GM19452 (cell line): Measurements from ENCODE around the gene ZNF2.
"Not testable (repeated sequence)": the region's sequence is repeated elsewhere in the genome, so short reads cannot be mapped to it uniquely, and the experiment has no call there.

ENCODE experiments used
- ATAC-seq: cut with Tn5 transposase; IDR thresholded peaks from one replicate; pipeline ENCODE4 v1.9.1; 2021; ENCODE audit not compliant: unreplicated experiment

Gene ZNF2

DNA sequence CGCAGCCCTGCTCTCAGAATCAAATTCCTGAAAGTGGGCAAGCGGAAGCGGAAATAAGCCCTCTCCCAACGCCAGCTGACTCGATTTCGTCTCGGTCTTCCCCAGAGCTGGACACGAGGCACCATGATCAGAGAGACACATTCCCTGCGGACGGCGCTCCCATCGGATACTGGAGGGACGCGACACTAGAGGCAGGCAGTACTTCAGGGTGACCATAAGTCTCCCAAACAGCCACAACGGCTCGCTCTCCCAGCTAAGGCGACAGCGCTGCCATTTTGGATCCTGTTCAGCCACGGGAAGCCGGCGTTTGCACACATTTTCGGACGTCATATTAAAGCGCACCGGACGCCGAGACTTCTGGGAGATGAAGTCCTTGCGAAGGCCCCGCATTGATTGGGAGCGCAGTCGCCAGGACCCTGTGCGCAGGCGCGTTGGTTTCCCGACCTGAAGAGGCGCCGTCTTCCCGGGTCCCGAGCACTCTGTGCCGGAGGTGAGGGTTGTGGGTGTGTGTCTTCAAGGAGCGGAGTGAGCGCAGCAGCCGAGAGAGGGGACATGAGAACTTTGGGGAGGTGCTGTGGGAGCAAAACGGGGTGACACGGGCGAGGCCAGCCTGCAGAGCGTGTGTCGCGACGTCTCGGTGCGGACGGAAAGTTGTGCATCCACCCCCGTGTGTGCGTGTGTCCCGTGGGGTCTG is at the start of gene ZNF2:
Gene ZNF2 (plus strand): TSS at position 439 of the 694 bp plus-strand sequence. CDS start 10,418 bp downstream, outside the sequence.
- peak; percentile 89 for ATAC-seq

DNA sequence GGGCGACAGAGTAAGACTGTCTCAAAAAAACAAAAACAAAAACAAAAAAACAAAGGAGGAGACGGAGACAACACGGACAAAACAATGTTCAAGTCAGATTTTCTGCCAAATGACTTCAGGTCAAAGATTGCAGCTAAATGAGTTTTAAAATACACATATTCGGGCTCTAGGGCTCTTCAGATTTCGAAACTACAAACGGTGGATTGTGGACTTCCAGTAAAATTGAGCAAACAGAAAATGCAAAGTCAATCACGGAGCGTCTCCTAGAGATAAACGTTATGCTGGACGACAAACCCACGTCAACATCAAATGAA is 44.6 kb upstream of the ZNF2 start:
- no peak for ATAC-seq

DNA sequence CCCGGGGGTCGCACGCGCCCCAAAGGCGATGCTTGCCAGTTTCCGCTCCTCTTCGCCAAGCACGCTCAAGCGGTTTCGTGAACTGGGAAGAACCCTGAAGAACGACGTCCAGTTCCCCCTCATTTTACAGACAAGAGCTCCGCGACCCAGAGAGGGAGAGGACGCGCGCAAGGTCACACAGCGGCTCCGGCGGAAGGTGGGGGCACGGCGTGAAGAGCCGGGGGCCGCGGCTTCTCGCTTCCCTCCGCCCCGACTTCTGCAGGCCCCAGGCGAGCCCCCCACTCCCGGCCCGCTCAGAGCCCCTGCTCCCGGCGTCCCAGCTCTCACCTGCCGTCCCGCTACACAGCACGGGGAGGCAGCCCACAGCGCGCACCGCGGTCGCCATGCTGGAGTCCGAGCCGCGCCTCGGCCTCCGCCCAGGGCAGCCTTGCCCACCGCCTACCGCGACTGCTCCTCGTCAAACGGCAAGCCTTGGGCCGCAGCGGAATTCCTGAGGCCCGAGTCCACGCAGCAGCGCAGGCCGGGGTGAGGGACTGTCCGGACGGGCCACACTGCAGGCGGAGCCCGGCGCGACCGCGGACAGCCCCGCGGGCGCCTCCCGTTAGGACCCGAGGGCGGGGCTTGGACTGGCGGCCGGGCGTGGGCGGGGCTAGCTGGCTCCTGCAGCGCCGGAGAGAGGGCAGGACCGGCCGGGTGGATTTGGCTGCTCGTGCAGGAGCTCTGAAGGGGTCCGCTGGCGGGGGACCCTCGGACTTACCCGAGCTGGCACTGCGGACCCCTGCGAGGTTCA is 44.0 kb upstream of the ZNF2 start, which contains the start of gene MRPS5:
Gene MRPS5 (minus strand): TSS at position 402 of the 790 bp plus-strand sequence. CDS start 17 bp downstream, at position 385.
- ATAC-seq = peak; percentile 96

DNA sequence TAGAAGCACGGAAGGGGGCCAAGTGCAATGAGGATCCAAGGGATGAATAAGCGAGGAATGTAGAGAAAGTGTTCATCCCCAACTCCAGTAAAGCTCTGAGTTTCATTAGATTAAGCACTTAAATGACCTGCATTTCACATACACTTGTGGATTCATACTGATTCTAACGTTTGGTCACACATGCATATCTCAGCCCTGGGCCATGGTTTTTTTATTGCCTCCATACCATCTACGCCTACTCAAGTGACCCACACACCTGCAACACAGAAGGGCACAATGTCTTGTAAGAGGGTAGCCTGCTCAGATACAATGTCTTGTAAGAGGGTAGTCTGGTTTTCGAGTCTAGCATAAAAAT is 43.4 kb upstream of the ZNF2 start:
- no peak for ATAC-seq

DNA sequence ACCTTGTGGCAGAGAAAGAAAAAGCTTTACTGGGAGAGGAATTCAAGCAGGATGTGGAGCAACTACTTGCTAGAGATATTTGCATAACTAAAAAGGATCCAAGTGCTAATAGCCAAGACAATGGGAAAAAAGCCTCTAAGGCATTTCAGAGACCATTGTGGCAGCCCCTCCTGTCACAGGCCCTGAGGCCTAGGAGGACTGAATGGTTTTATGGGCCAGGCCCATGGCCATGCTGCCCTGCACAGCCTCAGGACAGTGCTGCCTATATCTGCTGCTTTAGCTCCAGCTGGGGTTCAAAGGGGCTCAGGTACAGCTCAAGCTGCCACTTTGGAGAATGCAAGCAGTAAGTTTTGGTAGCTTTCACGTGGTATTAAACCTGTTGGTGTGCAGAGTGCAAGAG is 26.9 kb upstream of the ZNF2 start:
- no peak for ATAC-seq

DNA sequence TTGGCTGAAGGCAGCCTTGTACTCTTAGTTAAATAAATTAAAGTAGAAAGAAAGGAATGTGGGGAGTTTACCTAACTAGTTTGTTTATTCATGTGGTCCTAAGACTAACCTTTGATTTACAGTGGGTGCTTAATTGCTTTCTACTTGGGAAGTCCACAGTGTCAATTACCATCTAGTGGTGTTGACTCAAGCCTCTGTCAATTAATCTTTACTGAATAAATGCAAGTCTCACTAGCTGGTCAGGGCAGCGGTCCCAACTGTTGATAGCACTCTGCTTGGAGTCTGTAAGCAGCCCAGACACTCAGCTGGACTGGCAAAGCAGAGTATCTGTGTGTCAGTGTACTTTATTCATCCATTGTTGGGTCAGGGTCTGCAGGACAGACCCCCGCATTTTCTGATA is 21.8 kb upstream of the ZNF2 start:
- no peak for ATAC-seq

DNA sequence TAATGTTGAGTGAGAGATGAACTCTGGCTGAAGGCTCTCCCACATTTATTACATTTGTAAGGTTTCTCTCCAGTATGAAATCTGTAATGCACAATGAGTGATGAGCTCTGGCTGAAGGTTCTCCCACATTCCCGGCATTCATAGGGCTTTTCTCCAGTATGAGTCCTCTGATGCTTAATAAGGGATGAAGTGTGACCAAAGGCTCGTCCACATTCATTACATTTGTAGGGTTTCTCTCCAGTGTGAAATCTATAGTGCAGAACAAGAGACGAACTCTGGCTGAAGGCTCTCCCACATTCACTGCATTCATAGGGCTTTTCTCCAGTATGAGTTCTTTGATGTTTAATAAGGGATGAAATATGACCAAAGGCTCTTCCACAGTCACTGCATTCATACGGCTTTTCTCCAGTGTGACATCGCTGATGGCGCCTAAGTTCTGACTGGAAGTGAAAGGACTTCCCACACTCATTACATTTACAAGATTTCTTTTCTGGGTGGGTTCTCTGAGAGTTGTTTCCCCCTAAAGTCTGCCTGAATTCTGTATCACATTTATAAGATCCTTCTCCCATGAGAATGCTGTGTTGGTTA is 16.1 kb upstream of the ZNF2 start:
- no peak for ATAC-seq

DNA sequence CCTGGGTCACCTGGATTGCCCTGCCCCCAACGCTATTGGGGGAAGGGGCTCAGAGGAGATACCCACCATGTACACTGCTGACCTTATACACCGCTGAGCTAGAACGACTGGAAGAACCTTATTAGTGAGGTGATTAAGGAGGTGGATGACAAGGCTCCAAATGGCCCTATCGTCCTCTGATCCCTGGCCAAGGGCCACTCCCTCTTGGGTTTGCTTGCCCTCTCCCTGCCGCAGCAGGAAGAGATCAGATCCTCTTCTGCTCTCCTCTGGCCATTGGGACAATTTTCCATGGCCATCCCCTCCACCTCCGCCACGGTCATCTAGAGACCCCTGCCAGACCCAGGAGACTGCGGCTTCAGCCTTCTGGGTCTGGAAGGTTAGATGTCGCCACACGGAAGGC is 7.2 kb upstream of the ZNF2 start:
- no peak for ATAC-seq

DNA sequence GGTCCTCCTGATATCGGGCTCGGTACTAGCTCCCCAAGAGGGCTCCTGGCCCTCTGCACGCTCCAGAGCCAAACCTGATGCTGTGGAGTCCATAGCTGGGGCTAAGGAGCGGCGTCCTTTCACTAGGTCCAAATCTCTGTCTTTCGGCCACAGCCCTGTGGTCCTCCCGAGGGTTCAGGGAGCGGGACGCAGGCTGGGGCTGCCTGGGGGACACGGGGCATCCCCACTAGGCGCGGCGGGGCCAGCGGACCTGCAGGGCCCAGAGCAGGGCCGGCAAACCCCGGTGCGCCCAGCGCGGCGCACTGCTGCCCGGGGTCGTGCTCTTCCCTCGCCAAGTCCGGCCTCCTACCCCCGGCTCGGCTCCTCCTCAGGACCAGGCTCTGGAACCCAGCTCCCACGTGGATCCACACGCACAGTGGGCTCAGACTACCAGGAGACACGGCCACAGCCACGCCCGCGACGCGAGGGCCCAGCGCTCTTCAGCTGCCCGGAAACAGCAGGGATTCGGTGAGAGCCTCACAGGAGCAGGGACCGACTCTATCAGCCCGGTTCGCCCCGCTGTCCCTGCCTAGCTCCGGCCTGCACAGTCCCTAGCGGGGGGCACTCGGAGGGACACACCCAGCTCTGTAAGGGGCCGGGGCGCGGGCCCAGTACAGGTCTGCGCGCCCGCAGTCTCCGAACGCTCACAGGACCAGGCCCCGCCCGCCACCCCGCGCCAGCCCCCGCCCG is 6.6 kb upstream of the ZNF2 start:
- peak; percentile 33 for ATAC-seq

DNA sequence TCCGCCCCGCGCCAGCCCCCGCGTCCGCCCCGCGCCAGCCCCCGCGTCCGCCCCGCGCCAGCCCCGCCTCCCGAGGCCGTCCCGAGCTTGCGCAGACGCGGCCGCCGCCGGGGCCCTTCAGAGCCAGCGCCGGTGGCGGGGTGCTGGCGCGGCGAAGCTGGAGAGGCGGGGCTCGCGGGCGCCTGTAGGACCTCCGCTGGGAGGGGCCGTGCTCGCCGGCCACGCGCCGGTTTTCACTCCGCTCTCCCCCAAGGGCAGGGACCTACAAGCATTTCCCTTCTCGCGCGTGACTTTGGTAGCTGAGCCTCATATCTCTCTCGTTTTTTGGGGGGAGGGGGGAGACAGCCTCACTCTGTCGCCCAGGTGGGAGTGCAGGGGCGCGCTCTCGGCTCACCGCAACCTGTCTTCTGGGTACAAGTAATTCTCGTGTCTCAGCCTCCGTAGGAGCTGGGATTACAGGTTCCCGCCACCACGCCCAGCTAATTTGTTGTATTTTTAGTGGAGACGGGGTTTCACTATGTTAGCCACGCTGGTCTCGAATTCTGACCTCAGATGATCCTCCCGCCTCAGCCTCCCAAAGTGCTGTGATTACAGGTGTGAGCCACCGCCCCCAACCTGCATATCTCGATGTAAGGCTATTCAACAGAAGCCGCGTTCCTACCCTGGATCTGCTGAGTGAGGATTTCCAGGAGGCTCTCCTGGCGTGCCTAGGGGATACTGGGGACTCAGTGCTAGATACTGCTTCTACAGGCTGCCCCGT is 5.7 kb upstream of the ZNF2 start, which contains the start of gene ZNF514:
Gene ZNF514 (minus strand): TSS at position 159 of the 760 bp plus-strand sequence. CDS start 6,595 bp downstream, outside the sequence.
- ATAC-seq = peak; percentile 91

DNA sequence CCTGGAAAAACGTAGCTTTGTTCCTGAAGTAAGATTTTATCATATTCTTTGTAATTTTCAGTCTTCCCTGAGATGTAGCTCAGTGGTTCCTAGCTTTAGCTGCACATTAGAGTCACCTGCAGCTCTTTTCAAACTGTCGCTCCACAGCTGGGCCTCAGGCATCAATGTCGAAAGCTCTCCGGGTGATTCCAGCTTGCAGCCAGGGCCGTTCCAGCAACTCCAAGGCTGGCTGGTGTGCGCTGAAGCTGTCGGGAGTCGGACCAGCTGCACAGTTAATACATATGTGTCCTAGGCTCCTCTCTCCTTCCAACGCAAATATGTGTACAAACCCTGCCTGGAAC is 609 bp upstream of the ZNF2 start:
- no peak for ATAC-seq

DNA sequence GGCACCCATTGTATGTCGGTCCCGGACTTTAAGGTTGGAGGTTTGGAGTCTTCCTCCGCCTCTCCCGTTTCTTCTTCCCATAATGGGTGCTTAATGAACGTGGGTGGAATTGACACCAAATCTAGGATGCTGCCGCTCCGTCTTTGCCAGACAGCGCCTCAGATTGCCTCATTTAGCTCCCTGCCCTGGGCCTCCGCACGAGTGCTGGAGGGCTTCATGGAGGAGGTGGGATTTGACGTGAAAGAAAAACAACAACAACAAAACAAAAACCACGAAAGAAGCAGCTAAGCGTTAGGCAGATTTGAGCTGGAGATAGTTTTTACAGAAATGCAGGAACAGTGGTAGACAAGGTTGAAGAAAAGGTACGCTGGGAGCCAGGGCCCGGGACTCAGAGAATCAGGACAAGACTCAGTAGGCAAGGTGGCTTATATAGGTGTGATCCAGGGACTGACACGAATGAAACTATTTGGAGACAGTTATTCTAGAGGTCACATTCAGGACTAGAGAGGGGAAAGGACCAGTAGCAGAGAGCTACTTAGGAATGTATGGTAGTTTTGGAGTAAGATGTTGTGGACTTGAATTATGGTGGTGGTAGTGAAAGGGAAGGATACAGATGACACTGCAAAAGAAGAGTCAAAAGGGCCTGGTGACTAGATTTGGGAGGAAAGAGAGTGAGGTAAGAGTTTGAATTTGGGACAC is 605 bp downstream of the ZNF2 start:
- ATAC-seq = peak; percentile 12

DNA sequence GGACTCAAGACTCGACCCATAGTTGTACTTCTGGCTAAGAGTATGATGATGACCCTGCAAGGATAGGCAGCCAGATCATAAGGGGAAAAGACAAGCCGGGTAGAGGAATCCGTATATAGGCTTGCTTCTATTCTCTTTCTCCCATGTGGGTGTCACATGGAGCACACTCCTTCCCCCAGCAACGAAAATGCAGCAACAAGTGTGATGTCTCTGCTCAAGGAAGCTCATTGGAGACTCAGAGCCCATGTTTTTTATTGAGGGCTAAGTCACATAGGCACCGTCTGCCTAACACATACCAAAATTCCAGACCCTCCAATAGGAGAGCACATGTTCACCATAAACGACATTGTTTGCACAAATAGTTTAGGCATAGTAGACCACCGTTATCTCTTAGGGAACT is 6.3 kb downstream of the ZNF2 start:
- no peak for ATAC-seq

DNA sequence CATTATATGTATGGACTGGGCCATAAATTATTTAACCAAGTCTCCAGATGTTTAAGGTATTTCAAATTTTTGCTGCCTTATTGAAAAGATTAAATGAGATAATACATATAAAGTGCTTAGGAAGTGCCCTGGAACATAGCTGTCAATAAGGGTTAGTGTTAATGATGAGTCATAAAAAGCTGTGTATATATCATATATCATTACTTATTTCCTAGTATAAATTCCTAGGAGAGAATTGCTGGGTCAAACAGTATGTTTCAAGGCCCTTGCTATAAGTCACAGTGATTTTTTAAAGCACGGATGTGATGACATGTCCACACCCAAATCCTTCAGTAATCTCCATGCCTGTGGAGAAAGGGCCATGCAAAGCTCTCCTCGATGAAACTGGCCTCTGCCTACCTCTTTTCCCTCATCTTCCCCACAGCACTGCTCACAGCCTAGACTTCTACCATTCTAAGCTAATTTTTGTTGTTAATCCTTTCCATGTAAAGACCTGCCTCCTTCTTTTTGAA is 8.5 kb downstream of the ZNF2 start:
- ATAC-seq = no peak

DNA sequence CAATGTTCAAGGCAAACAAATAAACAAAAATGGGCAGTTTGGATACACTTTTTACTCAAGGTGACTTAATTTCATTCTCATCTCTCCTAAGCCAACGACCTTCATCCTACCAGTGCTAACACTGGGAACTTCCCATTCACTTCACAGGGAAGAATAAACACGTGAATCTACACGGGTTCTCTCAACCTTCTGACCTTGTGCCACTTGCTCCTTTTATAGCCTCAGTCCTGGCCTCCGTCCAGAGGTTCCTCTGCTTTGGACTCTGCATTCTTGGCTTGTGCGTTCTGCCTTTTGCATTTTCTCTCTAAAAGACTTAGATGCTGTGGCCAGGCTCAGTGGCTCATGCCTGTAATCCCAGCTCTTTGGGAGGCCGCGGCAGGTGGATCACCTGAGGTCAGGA is 13.8 kb downstream of the ZNF2 start:
- no peak for ATAC-seq

DNA sequence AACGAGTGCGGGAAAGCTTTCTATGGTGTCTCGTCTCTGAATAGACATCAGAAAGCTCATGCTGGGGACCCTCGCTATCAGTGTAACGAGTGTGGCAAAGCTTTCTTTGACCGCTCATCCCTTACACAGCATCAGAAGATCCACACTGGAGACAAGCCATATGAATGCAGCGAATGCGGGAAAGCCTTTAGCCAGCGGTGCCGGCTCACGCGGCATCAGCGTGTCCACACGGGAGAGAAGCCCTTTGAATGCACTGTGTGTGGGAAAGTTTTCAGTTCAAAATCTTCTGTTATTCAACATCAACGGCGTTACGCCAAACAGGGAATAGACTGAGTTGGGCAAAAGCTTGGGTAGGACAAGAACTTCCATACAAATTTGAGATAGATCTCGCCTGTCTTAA is 16.2 kb downstream of the ZNF2 start:
- no peak for ATAC-seq

DNA sequence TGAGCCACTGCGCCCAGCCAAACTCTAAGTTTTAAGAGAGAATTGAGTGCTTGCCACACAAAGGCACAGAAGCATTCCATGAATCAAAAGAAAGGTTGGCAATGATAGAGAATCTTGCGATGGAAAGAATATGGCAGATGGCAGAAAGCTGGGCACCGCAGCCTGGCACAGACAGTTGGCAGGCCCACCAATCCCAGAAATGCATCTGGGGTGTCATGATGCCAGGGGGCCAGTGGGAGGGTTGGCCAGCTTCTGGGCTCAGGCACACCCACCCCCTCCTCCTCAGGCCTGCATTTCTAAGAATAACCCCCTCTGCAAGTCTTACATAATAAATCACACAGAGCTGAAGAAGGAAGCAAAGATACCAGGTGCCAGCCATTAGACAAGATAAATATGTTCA is 19.6 kb downstream of the ZNF2 start:
- ATAC-seq = no peak

DNA sequence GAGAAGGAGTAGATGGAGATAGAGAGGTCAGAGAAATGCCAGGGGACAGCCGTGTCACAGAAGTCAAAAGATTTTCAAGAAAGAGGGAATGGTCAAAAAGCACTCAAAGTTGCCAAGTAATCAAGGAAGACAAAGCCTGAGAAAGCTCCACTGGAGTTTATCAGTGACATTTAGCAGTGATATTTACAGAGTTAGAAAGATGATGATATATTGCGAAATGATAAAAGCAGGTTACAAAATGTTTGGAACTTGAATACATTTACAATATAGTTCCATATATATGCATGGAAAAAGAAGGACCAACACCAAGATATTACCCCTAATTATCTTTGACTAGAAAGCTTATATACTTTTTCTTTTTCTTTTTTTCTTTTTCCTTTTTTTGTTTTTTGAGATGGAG is 20.4 kb downstream of the ZNF2 start:
- no peak for ATAC-seq

DNA sequence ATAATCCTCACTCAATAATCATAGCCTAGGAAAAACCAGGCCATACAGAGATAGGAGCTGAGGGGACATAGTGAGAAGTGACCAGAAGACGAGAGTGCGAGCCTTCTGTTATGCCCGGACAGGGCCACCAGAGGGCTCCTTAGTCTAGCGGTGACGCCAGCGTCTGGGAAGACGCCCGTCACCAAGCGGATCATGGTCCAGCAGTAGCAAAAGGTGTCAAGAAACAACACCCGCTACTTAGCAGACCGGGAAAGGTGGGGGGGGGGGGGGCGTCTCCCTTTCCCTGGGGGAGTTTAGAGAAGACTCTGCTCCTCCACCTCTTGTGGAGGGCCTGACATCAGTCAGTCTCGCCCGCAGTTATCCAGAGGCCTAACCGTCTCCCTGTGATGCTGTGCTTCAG is 27.3 kb downstream of the ZNF2 start:
- ATAC-seq = not testable (repeated sequence)

DNA sequence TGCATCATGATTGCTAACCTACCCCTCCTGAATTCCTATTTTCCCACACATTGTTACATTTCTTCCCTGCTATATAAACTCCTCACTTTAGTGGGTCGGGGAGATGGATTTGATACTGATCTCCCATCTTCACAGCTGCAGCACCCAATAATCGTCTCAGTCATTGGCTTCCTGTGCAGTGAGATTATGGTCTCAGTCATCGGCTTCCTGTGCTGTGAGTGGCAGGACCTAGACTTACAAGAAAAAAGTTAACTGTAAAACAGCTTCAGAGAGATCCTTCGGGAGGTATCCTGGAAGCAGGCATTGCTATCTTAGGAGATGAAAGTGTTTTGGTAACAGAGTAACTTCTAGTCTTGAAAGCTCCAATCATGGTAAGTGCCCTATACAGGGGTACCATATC is 38.3 kb downstream of the ZNF2 start:
- no peak for ATAC-seq
